Measurements from ENCODE around the gene IFT88. TPM values are rescaled to one million over a fixed set of nuclear protein-coding genes. Genes with fewer than 3 reads are reported as not detected.
A peak's percentile ranks its signal among the peaks of the same experiment; 100 is the strongest.

The IFT88 gene
- total RNA-seq, 1 experiment from 2014 or later: 5.2 TPM

DNA sequence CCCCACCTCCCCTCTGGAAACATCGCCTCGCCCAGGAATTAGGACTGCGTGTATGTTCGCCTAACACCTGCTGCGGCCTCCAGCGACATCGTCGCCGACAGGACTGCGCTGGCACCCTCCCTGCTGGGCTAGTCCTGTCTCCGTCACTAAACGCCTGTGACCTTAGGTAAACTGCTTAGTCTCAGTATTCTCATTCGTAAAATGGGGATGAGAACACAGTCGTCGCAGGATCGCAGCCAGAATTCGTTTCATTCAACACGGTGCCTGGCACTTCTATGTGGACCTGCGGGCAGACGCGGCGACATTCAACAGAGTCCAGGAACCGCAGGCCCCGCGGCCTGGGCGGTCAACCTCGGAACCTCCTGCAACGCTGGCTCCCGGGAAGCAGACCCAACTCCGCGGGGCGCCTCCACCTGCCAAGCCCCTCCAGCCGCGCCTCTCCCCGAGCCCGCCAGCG is 41.8 kb upstream of the IFT88 start:
- Mint-ChIP-seq H3K27me3 (ENCODE audit: low read depth) (peaks cover 58% of the 10 kb centered on the region), H3K4me1 (peaks cover 23 to 43% of the 10 kb centered on the region in 2 experiments), H3K27ac (no peak overlapping the region), H3K4me3 (peak overlapping the region; percentile 65 to 84), H3K9me3 (peaks cover 0 to 2% of the 10 kb centered on the region in 2 experiments; a peak in 1 of 5 replicates), H3K36me3 (ENCODE audit: insufficient read depth in 1 of 3, low read depth in 3 of 3) (no peaks in the 10 kb centered on the region; a peak in 1 of 7 replicates)
- H4K20me1 ChIP-seq (ENCODE audit: control insufficient read depth, insufficient read depth, insufficient read length): no peaks in the 10 kb centered on the region
- no peak overlapping the region for H3K23ac ChIP-seq (ENCODE audit: insufficient read length, low read depth, low read length)
- H4K8ac ChIP-seq (replicated peaks; ENCODE audit: insufficient read length, low read depth, low read length): no peak overlapping the region
- no CpG with 5 or more reads among the region's 37 CpGs for WGBS (ENCODE audit: extremely low coverage, insufficient read length, low lambda C conversion rate)
- H3T11ph ChIP-seq (ENCODE audit: low read length): no peak overlapping the region
- H4K91ac ChIP-seq (ENCODE audit: insufficient read length, low read depth, low read length): no peak overlapping the region
- no peak overlapping the region for H3K27ac ChIP-seq (ENCODE audit: insufficient read length, low read depth, low read length)
- TF ChIP-seq, protein P1, sequence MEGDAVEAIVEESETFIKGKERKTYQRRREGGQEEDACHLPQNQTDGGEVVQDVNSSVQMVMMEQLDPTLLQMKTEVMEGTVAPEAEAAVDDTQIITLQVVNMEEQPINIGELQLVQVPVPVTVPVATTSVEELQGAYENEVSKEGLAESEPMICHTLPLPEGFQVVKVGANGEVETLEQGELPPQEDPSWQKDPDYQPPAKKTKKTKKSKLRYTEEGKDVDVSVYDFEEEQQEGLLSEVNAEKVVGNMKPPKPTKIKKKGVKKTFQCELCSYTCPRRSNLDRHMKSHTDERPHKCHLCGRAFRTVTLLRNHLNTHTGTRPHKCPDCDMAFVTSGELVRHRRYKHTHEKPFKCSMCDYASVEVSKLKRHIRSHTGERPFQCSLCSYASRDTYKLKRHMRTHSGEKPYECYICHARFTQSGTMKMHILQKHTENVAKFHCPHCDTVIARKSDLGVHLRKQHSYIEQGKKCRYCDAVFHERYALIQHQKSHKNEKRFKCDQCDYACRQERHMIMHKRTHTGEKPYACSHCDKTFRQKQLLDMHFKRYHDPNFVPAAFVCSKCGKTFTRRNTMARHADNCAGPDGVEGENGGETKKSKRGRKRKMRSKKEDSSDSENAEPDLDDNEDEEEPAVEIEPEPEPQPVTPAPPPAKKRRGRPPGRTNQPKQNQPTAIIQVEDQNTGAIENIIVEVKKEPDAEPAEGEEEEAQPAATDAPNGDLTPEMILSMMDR (conservative IDR thresholded peaks at IDR 0.05): no peak
- H3K14ac ChIP-seq (ENCODE audit: insufficient read depth, low read length): no peak overlapping the region
- no peak overlapping the region for H2BK12ac ChIP-seq (ENCODE audit: insufficient read length, low read depth, low read length)
- peaks cover 3% of the 10 kb centered on the region; the same call in 1 of the 2 replicates for H3K4me1 ChIP-seq (ENCODE audit: insufficient read depth, low read length)
- no peaks in the 10 kb centered on the region for H3K79me2 ChIP-seq (ENCODE audit: insufficient read depth, low read length)
- no peak overlapping the region for H3K4ac ChIP-seq (ENCODE audit: low read depth, low read length)
- H3K9ac ChIP-seq (ENCODE audit: extremely low read depth, insufficient read length, low read length): no peak overlapping the region
- no peak overlapping the region for H2BK15ac ChIP-seq (ENCODE audit: low read depth, low read length)
- H2BK20ac ChIP-seq (ENCODE audit: low read depth, low read length, poor library complexity, severe bottlenecking): no peak overlapping the region
- H3K4me2 ChIP-seq (ENCODE audit: insufficient read depth, insufficient read length, low read length): peak overlapping the region; percentile 57
- H3K56ac ChIP-seq (ENCODE audit: insufficient read length, low read depth, low read length): no peak overlapping the region
- no peak overlapping the region for H2BK5ac ChIP-seq (ENCODE audit: insufficient read length, low read length)
- peaks cover 6% of the 10 kb centered on the region for H3K23me2 ChIP-seq (ENCODE audit: insufficient read length, low read depth, low read length, poor library complexity, severe bottlenecking)
- DNase-seq: peak; percentile 61
- no peak overlapping the region for H3K18ac ChIP-seq (ENCODE audit: insufficient read length, low read depth, low read length)
- H2AK5ac ChIP-seq (ENCODE audit: insufficient read length, low read length): no peak overlapping the region
- no peaks in the 10 kb centered on the region for H3K79me1 ChIP-seq (ENCODE audit: insufficient read depth, low read depth, low read length, poor library complexity, severe bottlenecking)
- no peak overlapping the region for H4K5ac ChIP-seq (ENCODE audit: insufficient read length, low read depth, low read length)
- H2AFZ ChIP-seq (ENCODE audit: low read length): no peak overlapping the region
- H2BK120ac ChIP-seq (ENCODE audit: low read depth, low read length, poor library complexity, severe bottlenecking): no peak overlapping the region
- peaks cover 11% of the 10 kb centered on the region; the same call in 1 of the 2 replicates for H3K27me3 ChIP-seq (ENCODE audit: insufficient read depth, low read length)
- no peaks in the 10 kb centered on the region for H3K9me3 ChIP-seq (ENCODE audit: control insufficient read depth, low read depth, low read length)

Data from H9 (cell line).